Amniotic stem cell (primary cell): ENCODE measurements around the gene SH3GL2.

Source experiments
- DNase-seq: peaks from one replicate; lab custom pipeline; 2025; lab: John Stamatoyannopoulos, UW

SH3GL2 gene

DNA sequence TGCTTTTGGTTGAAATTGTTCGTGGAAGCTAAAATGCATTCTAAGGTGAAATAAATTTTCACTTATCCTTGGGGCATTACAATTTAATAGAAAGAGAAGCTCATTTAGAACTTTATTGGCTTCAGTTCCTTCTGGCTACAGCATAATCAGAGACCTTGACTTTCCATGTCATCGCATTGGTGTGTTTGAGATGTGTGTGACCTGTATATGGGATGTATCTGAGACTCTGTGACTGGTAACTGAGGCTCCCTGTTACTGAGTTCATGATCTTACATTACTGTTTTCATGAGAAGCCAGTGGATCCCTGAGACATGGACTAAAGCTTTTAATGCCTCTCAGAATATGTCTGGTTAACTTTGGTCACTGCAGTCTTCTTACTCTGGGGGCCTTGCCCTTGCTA is 32.5 kb downstream of the SH3GL2 start:
- DNase-seq = no peak

GRCh38 chr9:17611917-17612316 is 33.1 kb downstream of the SH3GL2 start:
- no peak for DNase-seq

DNA sequence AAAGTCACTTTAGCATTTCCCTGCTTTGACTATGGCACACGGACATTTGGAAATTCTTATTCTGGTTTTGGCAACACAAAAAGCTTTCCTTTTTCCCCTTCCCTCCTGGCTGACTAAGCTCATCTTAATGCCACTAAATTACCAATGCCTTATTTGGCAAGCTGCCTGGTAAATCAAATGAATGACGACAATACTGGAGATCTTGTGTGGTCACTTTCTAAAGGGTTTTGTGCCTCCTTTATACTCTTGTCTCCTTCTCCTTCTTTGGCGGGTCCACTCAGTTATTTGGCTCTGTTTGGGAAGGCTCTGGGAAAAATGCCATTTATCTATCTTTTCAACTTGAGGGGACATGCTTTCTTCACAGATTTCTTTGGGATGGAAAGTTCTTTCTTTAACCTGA is 34.9 kb downstream of the SH3GL2 start:
- peak; percentile 69 for DNase-seq

DNA sequence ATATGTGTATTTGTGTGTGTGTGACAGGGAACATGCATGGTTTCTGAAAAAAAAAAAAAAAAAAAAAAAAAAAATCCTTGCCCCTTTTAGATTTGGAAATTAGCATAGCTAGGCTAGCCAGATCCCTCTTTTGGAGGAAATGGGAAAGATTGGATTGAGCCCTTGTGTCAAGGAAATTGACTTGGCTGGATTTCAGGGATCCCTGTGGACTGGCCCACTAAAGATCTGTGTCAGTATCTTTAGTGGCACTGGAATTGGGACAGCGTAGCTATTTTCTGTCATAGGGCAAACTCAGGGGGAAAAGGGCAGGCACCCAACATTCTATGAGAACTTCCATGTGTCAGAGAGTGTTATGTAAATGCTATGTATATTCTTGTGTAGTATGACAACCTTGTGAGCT is 35.4 kb downstream of the SH3GL2 start:
- no peak for DNase-seq

- no peak for DNase-seq
Measured at GRCh38 chr9:17614903-17615302, 36.0 kb downstream of the SH3GL2 start.

DNA sequence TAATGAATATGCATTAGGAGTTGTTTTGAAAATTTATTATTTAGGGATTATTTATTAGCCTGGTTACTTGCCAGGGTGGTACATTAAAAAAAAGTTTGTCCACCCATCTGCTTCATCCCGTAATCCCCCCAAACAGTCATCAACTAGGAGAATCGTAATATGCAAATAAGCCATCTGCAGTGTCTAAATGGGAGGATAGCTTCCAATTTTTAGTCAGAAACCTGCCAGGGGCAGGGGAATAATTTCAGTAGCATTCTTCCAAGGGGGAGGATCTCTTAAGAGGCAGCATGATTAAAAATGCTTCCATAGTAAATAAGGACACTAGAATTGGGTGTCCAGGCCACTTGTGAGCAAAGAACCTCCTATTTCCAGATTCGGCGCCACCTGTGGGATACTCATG is 43.3 kb downstream of the SH3GL2 start:
- DNase-seq = no peak

GRCh38 chr9:17622749-17623148 is 43.9 kb downstream of the SH3GL2 start:
- DNase-seq = no peak

- DNase-seq = no peak
Measured at GRCh38 chr9:17623965-17624364, 45.1 kb downstream of the SH3GL2 start.

DNA sequence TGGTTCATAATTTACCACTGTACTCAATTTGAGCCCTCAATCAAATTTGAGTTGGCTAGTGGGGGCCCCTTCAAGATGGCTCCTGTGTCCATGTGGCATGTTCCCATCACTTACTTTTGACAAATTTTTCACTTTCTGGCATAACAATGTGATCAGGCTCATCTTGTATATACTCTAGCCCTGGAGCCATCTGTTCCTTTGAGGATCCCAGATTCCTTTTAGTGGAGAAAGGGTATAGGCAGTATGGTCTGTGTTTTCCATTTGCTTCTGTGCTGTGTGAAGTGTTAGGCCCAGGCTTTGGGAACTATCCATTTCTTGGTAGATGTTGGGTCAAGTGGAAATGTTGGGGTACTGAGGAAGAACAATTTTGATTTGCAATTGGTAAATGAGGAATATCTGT is 45.7 kb downstream of the SH3GL2 start:
- DNase-seq = no peak

DNA sequence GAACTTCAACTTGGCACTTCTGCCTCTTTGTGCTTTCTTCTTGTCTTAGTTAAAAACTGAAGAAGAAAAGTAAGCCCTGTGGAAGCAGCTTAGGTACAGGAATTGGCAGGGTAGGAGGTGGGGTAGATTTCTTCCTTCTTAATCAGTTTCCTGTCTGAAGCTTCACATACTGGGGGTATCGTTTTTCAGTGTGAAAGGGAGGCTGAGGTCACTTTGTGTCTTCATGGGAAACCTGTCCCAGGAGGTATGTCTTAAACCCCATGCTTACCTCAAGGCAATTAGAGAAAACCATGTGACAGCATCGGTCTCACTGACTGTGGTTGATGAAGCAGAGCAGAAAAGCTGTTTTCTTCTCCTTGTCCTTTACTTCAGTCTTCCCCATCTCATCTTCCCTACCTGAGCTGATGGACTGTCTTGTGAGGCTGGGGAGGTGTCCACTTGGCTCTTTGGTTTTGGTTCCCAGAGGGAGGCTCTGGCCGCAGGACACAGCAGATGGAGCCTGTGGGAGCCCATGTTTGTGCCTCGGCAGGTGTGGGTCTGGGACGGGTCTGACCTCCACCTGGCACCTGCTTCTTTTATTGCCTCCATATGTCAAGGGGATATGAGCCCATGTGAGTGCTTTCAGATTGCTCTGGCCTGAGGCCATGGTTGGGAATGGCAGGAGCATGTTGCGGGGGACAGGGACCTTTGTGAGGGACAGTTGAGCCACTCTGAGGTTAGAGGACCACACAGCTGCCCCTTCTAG is 47.0 kb downstream of the SH3GL2 start:
- no peak for DNase-seq

DNA sequence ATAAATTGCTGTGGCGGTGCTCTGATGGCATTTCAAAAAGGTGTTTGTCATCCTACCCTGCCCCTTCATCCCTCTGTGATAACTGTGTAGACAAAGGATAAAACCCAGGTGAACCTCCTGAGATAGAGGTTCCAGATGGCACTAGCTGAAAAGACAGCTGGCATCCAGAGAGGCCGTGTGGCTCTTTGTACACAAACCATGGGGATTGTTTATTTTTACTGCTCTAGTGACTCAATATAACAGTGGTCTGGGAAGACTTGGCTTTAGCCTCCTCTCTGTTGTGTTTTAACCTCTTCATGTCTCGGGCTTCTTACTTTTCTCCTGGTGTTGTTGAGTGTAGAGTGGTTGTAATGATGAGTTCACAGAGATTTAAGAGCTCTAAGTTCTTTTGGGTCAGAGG is 48.8 kb downstream of the SH3GL2 start:
- no peak for DNase-seq

DNA sequence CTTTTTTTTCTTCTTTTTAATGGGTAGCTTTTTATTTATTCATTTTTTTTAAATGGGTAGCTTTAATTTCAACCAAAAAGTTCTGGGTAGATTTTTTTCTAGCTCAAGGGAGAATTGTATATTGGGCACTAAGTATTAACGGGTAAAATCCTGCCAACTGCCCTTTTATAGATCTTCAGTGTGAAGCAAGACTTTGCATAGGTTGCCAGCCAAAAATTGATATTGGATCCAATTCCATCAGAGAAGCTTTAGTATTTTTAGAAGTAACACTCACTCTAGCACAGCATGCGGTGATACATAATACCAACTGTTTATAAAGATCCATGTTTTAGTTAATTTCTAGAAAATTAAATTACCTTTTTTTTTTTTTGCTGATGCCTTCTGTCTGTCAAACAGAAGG is 49.8 kb downstream of the SH3GL2 start:
- no peak for DNase-seq

DNA sequence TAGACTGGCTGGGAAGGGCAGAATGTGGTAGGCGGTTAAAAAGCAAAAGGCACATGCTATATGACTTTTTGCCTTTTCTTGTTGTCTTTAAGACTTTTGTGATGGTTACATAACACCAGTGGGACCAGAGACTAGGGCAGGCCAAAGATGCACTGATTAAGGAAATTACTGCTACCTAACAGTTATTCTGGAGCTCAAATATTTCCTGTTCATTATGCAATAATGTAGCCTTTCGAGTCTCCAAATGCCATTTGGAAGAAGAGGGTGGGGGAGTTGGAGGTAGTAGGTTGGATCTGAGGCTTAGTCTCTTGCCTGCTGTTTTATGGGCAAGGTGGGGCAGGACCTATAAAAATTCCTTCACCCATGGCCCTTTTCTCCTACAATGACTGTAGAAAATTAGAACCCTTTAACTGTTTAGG is 51.7 kb downstream of the SH3GL2 start:
- DNase-seq = no peak

GRCh38 chr9:17631396-17631795 is 52.5 kb downstream of the SH3GL2 start:
- DNase-seq = no peak

DNA sequence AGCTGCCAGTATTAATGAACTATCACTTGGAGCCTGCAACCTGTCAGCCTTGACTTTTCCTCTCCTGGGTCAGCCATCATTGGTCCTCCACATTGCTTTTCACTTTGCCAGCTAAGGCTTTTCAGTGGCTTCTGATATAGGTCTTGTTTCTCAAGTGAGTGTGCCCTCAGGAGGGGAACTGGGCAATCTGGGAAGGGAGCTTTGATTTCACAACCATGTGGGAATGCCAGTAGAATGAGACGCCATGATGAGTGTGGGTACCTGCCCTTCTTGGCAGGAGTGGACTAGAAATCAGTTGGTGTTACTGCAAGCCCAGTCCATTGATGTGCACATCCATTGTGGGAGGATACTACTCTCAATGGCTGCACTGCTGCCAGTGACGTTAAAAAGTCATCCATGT is 54.1 kb downstream of the SH3GL2 start:
- no peak for DNase-seq

DNA sequence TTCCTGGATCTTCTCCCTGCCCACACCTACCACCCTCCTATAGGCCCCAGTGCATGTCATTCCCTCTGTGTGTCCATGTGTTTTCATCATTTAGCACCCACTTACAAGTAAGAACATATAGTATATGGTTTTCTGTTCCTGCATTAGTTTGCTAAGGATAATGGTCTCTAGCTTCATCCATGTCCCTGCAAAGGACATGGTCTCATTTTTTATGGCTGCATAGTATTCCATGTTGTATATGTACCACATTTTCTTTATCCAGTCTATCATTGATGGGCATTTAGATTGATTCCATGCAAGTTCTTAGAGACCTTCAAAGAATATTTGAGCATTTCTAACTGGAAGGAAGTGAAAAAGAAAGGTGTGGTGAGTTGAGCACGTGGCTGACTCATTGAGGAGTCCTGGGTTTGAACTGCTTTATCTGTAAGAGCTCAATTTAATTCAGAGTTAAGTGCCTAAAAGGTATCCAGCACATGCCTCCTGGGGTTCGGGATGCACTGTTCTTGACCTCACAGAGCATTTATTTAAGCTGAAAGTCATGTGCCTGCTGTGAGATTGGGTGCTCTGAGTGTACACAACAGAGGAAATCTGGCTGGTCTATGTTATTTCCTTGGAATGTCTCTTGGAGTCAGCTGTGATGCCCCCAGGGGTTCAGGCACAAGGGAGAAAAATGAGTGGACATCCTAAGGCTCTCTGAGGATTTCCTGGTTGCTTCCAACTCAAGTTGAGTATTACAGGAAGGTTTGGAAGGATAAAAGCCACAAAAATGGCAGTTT is 56.4 kb downstream of the SH3GL2 start:
- DNase-seq = no peak

- no peak for DNase-seq
Measured at GRCh38 chr9:17636349-17636748, 57.5 kb downstream of the SH3GL2 start.

DNA sequence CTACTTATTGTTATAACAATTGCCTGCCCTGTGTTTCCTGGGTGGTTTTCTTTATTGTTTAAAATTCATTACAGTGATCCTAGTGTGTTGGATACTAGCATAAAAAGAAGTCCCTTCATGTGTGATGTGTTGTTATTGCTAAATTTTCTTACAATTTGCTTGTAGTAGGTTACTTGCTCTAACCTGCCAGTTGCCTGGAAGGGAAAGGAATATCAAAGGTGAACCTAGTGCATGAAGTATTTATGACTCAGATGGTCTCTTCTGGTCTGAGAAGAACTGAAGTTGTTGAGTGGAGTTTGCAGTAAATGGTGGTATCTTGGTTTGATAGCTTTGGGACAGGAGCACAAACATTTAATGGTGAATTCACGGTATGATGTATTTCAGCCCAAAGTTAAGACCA is 58.0 kb downstream of the SH3GL2 start:
- no peak for DNase-seq

DNA sequence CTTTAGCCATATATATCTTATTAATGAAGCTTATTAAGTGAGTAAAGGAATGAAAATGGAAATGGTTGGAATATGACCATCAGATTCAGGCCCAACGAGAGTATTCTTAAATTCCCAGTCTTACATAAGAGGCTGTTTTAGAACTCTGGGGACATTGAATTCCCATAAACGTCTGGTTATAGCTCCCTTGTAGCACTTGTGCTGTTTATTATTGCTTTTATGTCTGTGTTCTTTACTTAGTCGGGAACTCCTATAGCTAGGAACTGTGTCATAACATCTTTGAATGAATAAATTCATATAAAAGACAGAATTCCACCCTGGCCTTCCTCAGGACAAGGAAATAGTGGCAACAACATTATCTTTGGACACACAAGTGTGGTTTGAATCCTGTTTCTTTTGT is 58.4 kb downstream of the SH3GL2 start:
- DNase-seq = no peak

DNA sequence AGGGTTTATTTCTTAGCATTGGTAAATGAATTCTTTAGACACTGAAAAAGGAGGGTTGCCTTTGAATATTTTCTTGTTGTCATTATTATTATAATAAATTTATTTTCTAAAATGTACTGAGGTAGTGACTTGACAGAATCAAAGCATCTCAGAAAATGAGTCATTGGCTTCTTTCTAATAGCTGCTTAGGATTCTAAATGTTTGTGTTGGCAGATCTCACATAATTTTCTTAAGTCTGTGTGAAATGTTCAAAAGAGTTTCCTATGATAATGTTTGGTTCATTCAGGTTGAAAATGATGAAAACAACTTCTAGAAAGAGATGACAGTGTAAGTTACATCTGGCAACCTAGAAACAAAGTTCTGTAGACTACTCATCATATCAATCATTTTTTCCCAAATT is 69.7 kb downstream of the SH3GL2 start:
- DNase-seq = no peak

GRCh38 chr9:17651725-17652124 is 72.9 kb downstream of the SH3GL2 start:
- no peak for DNase-seq

DNA sequence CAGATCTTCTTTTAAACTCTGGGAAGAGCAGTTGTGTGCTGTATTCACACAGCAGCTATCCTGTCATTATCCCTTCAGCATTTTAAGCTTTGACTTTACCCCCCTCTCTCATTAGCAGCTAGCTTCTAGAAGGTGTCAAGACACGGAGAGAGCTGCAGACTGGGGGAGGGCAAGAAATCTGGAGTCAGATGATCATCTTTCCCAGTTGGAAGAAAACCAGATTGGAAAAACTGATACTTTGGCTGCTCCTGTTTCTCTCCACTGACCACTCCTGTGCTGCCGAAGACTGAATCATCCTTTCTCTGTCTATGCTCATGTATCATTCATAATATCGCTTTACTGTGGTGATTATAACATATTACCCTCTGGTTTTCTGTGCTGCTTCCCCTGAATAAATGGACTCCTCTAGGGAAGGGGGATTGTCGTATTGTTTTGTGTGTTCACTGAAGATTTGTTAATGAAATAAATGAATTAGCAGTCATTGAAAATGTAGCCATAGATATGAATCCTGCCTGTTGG is 75.1 kb downstream of the SH3GL2 start:
- no peak for DNase-seq

GRCh38 chr9:17656889-17657288 is 78.0 kb downstream of the SH3GL2 start:
- DNase-seq = no peak
